ENCODE measurements around the gene PLEKHH1.

GRCh38 chr14:67575684-67576083, 42.6 kb downstream of the PLEKHH1 start:
- TF ChIP-seq REST (tag by site-specific recombination; IDR thresholded peaks at IDR 0.05) (no peak), ZNF692 (tag by site-specific recombination; IDR thresholded peaks at IDR 0.05) (no peak), ZNF473 (tag by site-specific recombination; IDR thresholded peaks at IDR 0.05) (no peak), ATF2 (tag by site-specific recombination; IDR thresholded peaks at IDR 0.05; ENCODE audit: low read depth) (no peak), CTCF (tag by site-specific recombination; IDR thresholded peaks at IDR 0.05) (no peak), YY1 (tag by site-specific recombination; IDR thresholded peaks at IDR 0.05) (no peak)
